ENCODE results near the gene OSBPL9. TPM values are rescaled to one million over a fixed set of nuclear protein-coding genes. Genes with fewer than 3 reads are reported as not detected.
"Not testable (repeated sequence)": the region's sequence is repeated elsewhere in the genome, so short reads cannot be mapped to it uniquely, and the experiment has no call there.

Gene OSBPL9
- total RNA-seq, 4 donors from 2014 or later: 65.8 to 206 (median 136) TPM

- DNase-seq (no peak), ATAC-seq (peak in 1 of 2 donors; percentile 59)
- Histone ChIP-seq H3K36me3 (no peaks in the 10 kb centered on the region), H3K27ac (peak overlapping the region; percentile 29 to 60 (median 34)), H3K9me3 (no peaks in the 10 kb centered on the region), H3K4me1 (peaks cover 17 to 21% of the 10 kb centered on the region in 2 donors), H3K4me3 (no peak overlapping the region), H3K27me3 (no peaks in the 10 kb centered on the region)
- intact Hi-C loops (cut with DNase I; ENCODE audit: low total_unique reads): no loop called here
- TF ChIP-seq CTCF (IDR thresholded peaks at IDR 0.05 in 4 of 5, conservative IDR thresholded peaks at IDR 0.05 in 1 of 5) (no peak), POLR2A (IDR thresholded peaks at IDR 0.05) (no peak)
- in situ Hi-C loops (cut with MboI; ENCODE audit: low sequenced_read_pairs in 4 of 4): no loop called here
Observed at GRCh38 chr1:51600529-51600928, 16.4 kb upstream of the OSBPL9 start.

- no peak for TF ChIP-seq CTCF (IDR thresholded peaks at IDR 0.05 in 4 of 5, conservative IDR thresholded peaks at IDR 0.05 in 1 of 5)
- H3K9me3 ChIP-seq: no peaks in the 10 kb centered on the region
- H3K4me1 ChIP-seq: peaks cover 22 to 25% of the 10 kb centered on the region in 2 donors
- no peaks in the 10 kb centered on the region for H3K27me3 ChIP-seq
- H3K36me3 ChIP-seq: no peaks in the 10 kb centered on the region
- intact Hi-C loops (cut with DNase I; ENCODE audit: low total_unique reads): no loop called here
- in situ Hi-C loops (cut with MboI; ENCODE audit: low sequenced_read_pairs in 4 of 4): no loop called here
- H3K4me3 ChIP-seq: no peak overlapping the region
- no peak for DNase-seq
- peak overlapping the region; percentile 29 to 60 (median 34) for H3K27ac ChIP-seq
- ATAC-seq: peak in 1 of 2 donors; percentile 1
Observed at GRCh38 chr1:51600965-51601364, 15.9 kb upstream of the OSBPL9 start.

GRCh38 chr1:51605961-51606723, 10.8 kb upstream of the OSBPL9 start:
- intact Hi-C loops (cut with DNase I; ENCODE audit: low total_unique reads): no loop called here
- no peak for TF ChIP-seq CTCF (IDR thresholded peaks at IDR 0.05 in 4 of 5, conservative IDR thresholded peaks at IDR 0.05 in 1 of 5)
- no peak for TF ChIP-seq POLR2A (IDR thresholded peaks at IDR 0.05)
- H3K27ac ChIP-seq: peak overlapping the region; percentile 78 to 85 (median 80)
- H3K4me1 ChIP-seq: peaks cover 18 to 30% of the 10 kb centered on the region in 2 donors
- no peaks in the 10 kb centered on the region for H3K27me3 ChIP-seq
- H3K9me3 ChIP-seq: no peaks in the 10 kb centered on the region
- DNase-seq (peak in 1 of 2 donors; percentile 68), ATAC-seq (peak; percentile 88 to 93)
- no peaks in the 10 kb centered on the region for H3K36me3 ChIP-seq
- H3K4me3 ChIP-seq: no peak overlapping the region
- in situ Hi-C loops (cut with MboI; ENCODE audit: low sequenced_read_pairs in 4 of 4): no loop called here

GRCh38 chr1:51607681-51608095, 9.2 kb upstream of the OSBPL9 start:
- Histone ChIP-seq H3K9me3 (no peaks in the 10 kb centered on the region), H3K4me3 (no peak overlapping the region), H3K4me1 (peaks cover 21 to 37% of the 10 kb centered on the region in 2 donors), H3K27ac (peak overlapping the region; percentile 18 to 85 (median 78)), H3K27me3 (no peaks in the 10 kb centered on the region), H3K36me3 (no peaks in the 10 kb centered on the region)
- in situ Hi-C loops (cut with MboI; ENCODE audit: low sequenced_read_pairs in 4 of 4) (no loop called here), intact Hi-C loops (cut with DNase I; ENCODE audit: low total_unique reads) (no loop called here)
- DNase-seq: no peak
- TF ChIP-seq CTCF (IDR thresholded peaks at IDR 0.05 in 4 of 5, conservative IDR thresholded peaks at IDR 0.05 in 1 of 5) (no peak), POLR2A (IDR thresholded peaks at IDR 0.05) (no peak)
- no peak for ATAC-seq

GRCh38 chr1:51610104-51610503, 6.8 kb upstream of the OSBPL9 start:
- H3K27me3 ChIP-seq; ATAC-seq; DNase-seq; H3K36me3 ChIP-seq; H3K4me3 ChIP-seq; H3K9me3 ChIP-seq; in situ Hi-C loops (cut with MboI; ENCODE audit: low sequenced_read_pairs in 4 of 4): not testable (repeated sequence)
- Histone ChIP-seq H3K27ac (peak overlapping the region in 2 of 4 donors; percentile 99), H3K4me1 (peaks cover 40 to 46% of the 10 kb centered on the region in 2 donors)
- intact Hi-C loops (cut with DNase I; ENCODE audit: low total_unique reads): loop anchor here (5.0 kb wide), 1 partner anchor 48 kb away; no protein-coding TSS in a partner anchor
